ENCODE data around the gene DNAJB2. TPM values are rescaled to one million over a fixed set of nuclear protein-coding genes. Genes with fewer than 3 reads are reported as not detected.
"Not testable (repeated sequence)": the region's sequence is repeated elsewhere in the genome, so short reads cannot be mapped to it uniquely, and the experiment has no call there.

DNAJB2 gene
- polyA plus RNA-seq, 12 donors, result 66.8 to 96.2 (median 82.4) TPM; not detected in 1

GRCh38 chr2:219252900-219253752, 26.0 kb upstream of the DNAJB2 start, which contains the start of gene TUBA4B:
Gene TUBA4B (plus strand): TSS chr2:219253243. CDS start chr2:219253408, 165 bp downstream.
- DNase-seq, result peak; percentile 22

- DNase-seq, result peak; percentile 18
Measured at GRCh38 chr2:219253753-219254589, 25.2 kb upstream of the DNAJB2 start, which contains the start of gene TUBA4A. Gene TUBA4A (minus strand): TSS chr2:219253918. CDS start chr2:219253858, 60 bp downstream.

GRCh38 chr2:219254590-219255201, 24.5 kb upstream of the DNAJB2 start:
- DNase-seq, result no peak

- not testable (repeated sequence) for DNase-seq
Measured at GRCh38 chr2:219258942-219259341, 20.2 kb upstream of the DNAJB2 start.

DNA sequence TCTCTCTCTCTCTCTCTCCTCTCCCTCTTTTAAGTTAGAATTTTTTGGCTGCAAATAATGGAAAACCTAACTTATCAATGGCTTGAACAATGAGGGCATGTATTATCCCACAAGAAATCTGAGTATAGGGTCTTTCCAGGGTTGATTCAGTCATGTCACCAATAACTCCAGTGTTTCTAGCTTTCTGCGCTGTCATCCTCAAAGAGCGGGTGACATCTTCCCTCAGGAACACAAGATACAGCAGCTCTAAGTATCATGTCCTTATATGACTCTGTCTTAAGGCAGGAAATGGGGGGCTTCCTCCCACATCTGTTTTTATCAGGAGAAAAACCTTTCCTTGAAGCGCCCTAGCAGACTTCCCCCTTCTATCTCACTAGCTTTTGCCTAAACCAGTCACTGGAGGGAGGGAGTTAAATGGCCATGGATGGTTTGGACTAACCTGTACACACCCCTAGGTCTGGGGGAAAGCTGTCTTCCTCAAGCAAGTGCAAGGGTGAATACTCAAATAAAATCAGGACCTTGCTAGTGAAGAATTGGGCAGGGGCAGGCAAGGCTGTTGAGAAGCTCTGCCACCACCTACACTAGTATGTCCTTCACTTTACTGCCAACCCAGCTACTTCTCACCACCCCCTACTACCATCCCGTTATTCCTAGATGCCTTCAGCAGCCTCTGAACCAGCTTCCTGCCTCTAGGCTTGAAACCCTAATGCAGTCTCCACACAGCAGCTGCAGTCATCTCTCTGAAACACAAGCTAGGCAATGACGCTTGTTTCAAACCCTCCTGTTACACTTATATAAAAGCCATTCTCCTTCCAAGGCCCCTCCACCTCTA, 17.9 kb upstream of the DNAJB2 start:
- DNase-seq, result no peak

DNA sequence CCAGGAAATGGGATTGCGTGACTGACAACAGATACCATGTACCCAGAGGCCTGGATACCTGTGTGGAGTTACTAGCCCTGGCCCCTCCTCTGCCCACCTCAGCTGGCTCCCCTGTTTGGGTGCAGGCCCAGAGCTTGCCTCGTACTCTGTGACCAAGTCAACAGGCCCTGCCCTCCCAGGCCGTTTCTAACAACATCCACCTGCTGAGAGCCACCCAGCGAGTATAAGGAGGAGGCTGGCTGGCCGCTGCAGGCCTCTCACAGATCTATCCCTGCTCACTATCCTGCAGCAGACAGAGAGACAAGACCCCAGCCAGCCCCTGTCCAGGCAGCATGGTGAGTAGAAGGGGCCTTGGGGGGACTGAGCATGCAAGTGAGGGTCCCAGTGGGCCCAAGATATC, 12.9 kb upstream of the DNAJB2 start:
- no peak for DNase-seq

- DNase-seq, result no peak
Measured at GRCh38 chr2:219266886-219267285, 12.3 kb upstream of the DNAJB2 start.

GRCh38 chr2:219268294-219268693, 10.9 kb upstream of the DNAJB2 start:
- DNase-seq, result no peak

GRCh38 chr2:219269362-219270054, 9.7 kb upstream of the DNAJB2 start:
- no peak for DNase-seq

DNA sequence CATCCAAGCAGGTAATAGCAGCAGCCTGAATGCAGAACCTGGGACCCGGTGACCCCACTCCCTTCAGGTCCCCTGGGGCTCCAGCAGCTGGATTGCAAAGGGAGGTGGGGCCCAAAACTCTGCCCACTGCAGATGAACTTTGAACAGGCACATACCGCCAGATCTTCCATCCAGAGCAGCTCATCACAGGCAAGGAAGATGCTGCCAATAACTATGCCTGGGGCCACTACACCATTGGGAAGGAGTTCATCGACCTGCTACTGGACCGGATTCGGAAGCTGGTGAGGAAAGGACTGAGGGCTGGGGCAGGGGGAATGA, 9.2 kb upstream of the DNAJB2 start:
- DNase-seq, result no peak

DNA sequence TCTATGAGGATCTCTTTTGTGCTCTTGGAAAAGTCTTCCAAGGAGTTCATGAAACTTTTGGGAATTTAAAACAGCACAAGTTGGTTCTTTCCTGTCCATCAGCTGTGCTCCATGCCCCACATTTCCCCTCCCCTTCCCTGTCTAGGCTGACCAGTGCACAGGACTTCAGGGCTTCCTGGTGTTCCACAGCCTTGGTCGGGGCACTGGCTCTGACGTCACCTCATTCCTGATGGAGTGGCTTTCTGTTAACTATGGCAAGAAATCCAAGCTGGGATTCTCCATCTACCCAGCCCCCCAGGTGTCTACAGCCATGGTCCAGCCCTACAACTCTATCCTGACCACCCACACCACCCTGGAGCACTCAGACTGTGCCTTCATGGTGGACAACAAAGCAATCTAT, 8.1 kb upstream of the DNAJB2 start:
- no peak for DNase-seq

DNA sequence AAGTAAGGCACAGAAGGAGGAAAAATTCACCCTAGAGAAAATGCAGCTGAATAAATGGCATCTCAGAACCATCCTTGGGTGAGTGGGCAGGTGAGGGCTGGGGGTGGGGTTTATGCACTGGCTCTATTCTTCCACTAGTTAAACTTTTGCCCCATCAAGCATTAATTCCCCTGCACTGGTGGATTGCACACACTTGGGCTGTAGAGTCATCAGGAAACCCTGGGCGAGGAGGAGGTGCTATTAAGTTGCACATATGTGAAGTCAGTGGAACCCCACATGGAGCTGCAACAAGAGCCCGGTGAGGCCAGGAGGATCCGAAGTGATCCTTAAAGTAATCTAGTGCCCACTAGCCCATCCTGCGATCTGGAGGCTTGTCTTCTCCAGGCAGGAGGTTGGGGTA, 6.8 kb upstream of the DNAJB2 start:
- no peak for DNase-seq

DNA sequence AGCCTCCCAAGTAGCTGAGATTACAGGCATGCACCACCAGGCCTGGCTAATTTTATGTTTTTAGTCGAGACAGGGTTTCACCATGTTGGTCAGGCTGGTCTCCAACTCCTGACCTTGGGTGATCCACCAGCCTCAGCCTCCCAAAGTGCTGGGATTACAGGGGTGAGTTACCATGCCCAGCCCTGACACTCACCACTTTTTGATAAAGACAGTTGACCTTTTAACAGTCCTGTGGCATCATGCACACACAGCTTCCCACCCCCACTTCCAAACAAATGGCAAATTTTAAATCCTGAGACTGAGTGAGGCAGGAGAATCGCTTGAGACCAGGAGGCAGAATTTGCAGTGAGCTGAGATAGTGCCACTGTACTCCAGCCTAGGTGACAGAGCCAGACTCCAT, 6.2 kb upstream of the DNAJB2 start:
- no peak for DNase-seq

DNA sequence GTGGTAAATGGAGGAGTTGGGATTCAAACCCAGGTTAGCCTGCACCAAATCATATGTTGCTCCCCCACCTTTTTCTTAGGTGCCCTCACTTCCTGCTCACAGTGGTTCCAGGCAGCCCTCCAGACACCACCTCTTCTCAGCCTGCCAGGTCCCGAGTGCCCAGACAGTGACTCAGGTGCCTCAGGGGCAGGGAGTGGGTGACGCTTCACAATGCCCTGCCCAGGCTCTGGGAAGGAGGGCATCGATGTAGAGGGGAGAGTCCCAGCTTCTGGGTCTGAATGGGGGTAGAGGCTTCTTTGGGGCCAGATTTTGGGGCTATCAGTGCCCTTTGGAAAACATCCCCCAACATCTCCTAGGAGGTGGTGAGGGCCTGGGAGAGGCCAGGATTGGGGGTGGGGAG, 5.2 kb upstream of the DNAJB2 start:
- DNase-seq, result no peak

DNA sequence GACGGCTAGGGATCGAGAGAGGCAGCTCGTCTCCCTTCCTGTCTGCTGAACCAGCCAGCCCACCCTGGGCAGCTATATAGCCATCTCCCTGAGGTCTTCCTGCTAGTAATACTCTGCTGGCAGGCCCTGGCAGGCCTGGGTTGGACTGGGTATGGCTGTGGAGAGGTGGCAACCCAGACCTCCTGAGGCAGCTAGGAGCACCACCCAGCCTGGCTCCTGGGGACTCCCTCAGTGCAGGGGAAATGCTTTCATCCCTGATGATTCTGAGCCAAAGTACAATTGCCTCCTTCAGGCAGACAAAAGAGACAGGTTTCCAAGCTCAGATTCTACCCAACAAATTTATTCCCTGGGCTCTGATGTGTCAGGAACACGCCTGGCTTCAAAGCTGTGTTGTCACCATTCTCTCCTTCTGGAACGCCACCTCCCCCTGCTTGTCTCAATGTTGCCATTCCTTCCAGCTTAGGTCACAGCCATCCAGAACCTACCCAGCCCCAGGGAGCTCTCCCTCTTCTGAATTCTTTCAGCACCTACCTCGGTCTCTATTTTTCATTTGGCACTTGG, 4.7 kb upstream of the DNAJB2 start:
- no peak for DNase-seq

- peak; percentile 81 for DNase-seq
Measured at GRCh38 chr2:219277703-219278654, 1.2 kb upstream of the DNAJB2 start.

DNA sequence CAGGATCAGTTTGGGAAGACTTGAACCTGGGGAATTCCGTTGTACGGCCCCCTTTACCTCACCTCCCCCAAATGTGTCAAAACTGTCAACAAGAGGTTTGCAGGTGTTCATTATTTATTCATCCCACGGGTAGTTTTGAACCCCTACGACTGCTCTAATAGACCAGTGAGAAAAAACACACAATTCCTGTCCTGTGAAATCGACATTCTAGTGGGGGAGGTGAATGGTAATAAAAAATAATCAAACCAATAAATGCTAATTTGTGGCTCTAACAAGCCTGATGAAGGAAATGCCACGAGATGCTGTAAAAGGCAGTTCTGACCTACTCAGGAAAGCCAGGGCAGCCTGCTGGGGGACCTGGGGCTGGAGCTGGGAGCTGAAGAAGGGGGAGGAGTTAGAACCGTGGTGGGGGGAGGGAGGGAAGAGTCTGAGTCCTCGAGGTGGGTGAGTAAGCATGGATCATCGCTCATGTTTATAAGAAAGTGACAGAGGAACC, 463 bp upstream of the DNAJB2 start:
- DNase-seq, result no peak

DNA sequence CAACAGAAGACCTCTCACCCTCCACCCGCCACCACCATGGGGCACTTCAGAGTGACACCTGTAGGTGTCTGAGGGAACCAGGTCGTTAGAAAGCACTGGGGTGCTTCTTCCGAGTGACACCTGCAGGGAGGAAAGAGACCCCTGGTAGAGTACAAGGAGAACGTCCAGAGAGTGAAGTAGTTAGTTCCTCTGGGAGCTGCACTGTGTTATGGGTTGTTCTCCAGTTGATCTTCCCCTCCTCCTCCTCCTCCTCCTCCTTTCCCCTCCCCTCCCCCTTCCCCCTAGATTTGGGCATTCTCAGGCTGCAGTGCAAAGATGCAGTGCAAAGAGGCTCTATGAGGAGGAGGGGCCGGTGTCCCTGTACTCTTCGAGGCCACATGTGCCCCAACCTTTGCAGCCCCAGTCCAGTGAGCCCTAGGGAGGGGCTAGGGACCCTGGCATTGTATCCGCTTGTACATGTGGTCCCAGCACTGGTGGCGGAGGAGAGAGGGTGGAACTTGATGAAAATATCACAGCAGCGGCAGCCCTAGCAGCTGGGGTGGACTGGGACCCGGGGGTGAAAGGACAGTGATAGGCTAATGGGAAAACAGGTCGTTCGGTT, 850 bp downstream of the DNAJB2 start:
- no peak for DNase-seq

DNA sequence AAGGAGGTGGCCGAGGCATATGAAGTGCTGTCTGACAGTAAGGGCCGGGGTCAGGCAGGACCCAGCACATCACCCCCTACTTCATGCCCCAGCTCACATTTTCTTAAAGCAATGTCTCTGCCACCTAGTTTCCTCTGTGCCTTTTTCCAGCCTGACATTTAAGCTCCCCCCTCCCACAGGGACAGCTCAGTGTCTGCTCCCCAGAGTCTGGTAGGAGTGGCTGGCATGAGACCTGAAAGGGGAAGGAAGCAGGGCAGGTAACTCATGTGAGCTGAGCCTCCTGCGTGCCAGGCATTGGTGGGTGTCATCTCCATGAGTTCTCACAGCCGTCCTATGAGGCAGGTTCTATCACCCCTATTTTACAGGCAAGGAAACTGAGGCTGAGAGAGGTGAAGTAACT, 1.5 kb downstream of the DNAJB2 start:
- no peak for DNase-seq

Data from muscle of arm (tissue), 12 donors.